Large intestine (tissue), 3 donors: ENCODE measurements around the gene C1QTNF2. TPM values are rescaled to one million over a fixed set of nuclear protein-coding genes. Genes with fewer than 3 reads are reported as not detected.

Experiments used
- DNase-seq, 2 donors: peaks; one replicate each; pipeline versions ENCODE4 v3.0.0 to v3.0.0-alpha.2; 2013
- H3K27ac ChIP-seq: one replicate; pipeline ENCODE4 v1.5.1; 2013; ENCODE audit warnings: low read length
- H3K27me3 ChIP-seq: 2 replicates; pipeline ENCODE4 v1.6.1; 2013; ENCODE audit warnings: low read length; ENCODE audit not compliant: control insufficient read depth, insufficient read depth
- H3K36me3 ChIP-seq: 2 replicates; pipeline ENCODE4 v1.6.1; 2013; ENCODE audit warnings: low read length; ENCODE audit not compliant: control insufficient read depth, insufficient read depth
- H3K4me1 ChIP-seq: one replicate; pipeline ENCODE4 v1.6.1; 2013; ENCODE audit warnings: low read length; ENCODE audit not compliant: control insufficient read depth, insufficient read depth
- H3K4me3 ChIP-seq: one replicate; pipeline ENCODE4 v1.5.1; 2013; ENCODE audit warnings: low read length
- H3K9me3 ChIP-seq: one replicate; pipeline ENCODE4 v1.6.1; 2013; ENCODE audit warnings: mild to moderate bottlenecking, low read depth, low read length, moderate library complexity; ENCODE audit not compliant: control insufficient read depth
- WGBS: methylation state at CpG from one replicate; pipeline ENCODE4 v1.1.5; 2013; ENCODE audit warnings: low lambda C conversion rate; ENCODE audit not compliant: insufficient coverage; 5-methylcytosine and 5-hydroxymethylcytosine counted together
- polyA plus RNA-seq: library from polyadenylated mRNA; unstranded; fragments of 120-200 nt; gene quantifications from one replicate; pipeline ENCODE4 v1.2.1, GENCODE V29; 2013

Gene C1QTNF2
- polyA plus RNA-seq, 1 donor = 3.1 TPM

DNA sequence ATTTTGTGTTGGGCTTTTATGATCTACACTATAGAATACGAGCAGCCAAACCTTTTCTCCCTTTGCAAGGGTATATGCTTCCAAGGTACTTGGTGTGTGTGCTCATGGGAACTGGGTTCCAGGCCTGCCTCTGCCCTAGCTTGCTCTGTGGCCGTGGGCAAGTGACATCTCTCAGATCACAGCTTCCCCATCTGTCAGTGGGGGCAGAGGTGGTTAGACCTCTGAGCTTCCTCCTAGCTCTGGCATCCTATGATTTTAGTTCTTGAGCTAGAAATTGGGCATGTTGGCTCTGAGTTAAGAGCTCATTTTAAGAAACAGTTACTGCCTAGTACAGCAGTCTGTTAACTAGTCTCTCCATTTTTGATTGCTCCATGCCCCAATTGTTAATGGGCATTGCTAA is 45.5 kb downstream of the C1QTNF2 start:
- no peaks in the 10 kb centered on the region for H3K27me3 ChIP-seq
- DNase-seq = no peak
- H3K9me3 ChIP-seq = no peaks in the 10 kb centered on the region
- H3K4me1 ChIP-seq = no peaks in the 10 kb centered on the region
- no peak overlapping the region for H3K27ac ChIP-seq
- no peak overlapping the region for H3K4me3 ChIP-seq
- WGBS = no CpG with 5 or more reads among the region's 2 CpGs
- no peaks in the 10 kb centered on the region for H3K36me3 ChIP-seq

GRCh38 chr5:160318409-160318808 is 52.0 kb downstream of the C1QTNF2 start:
- Histone ChIP-seq H3K27ac (no peak overlapping the region), H3K27me3 (no peaks in the 10 kb centered on the region)
- 100% methylated on average over 2 of the region's 4 CpGs for WGBS

GRCh38 chr5:160317434-160317833 is 53.0 kb downstream of the C1QTNF2 start:
- Histone ChIP-seq H3K27ac (no peak overlapping the region), H3K4me3 (no peak overlapping the region), H3K36me3 (no peaks in the 10 kb centered on the region), H3K27me3 (no peaks in the 10 kb centered on the region), H3K9me3 (no peaks in the 10 kb centered on the region), H3K4me1 (peaks cover 14% of the 10 kb centered on the region)
- WGBS = no CpG with 5 or more reads among the region's 5 CpGs
- peak in 1 of 2 donors; percentile 59 for DNase-seq

More at GRCh38 chr5:160318409-160318808, 52.0 kb downstream of the C1QTNF2 start:
- DNase-seq = no peak
- H3K4me3 ChIP-seq = no peak overlapping the region
- no peaks in the 10 kb centered on the region for H3K9me3 ChIP-seq
- peaks cover 9% of the 10 kb centered on the region for H3K4me1 ChIP-seq
- no peaks in the 10 kb centered on the region for H3K36me3 ChIP-seq

DNA sequence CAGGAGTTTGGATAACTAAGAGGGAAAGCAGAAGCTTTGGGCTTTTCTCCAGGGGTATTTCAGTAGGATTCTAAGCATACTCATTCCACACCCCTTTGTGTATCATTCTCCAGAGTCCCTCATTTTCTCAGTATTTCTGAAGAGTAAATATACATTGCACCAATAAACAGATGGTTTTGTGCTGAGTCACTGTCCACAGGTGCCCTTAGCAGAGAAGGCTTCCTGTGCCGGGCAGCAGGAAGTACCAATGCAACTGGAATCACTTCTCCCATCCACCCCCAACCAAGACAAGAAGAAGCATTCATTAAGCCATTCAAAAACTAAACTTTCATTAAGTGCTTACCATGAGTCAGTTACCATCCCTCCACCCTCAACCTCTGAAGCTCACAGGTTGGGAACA is 54.5 kb downstream of the C1QTNF2 start:
- Histone ChIP-seq H3K27me3 (no peaks in the 10 kb centered on the region), H3K36me3 (no peaks in the 10 kb centered on the region), H3K27ac (peak overlapping the region; percentile 50), H3K4me3 (no peak overlapping the region), H3K4me1 (peaks cover 15% of the 10 kb centered on the region), H3K9me3 (no peaks in the 10 kb centered on the region)
- WGBS = no CpG with 5 or more reads among the region's 1 CpG
- DNase-seq = peak; percentile 79 to 88

- no peak for DNase-seq
- Histone ChIP-seq H3K4me1 (peaks cover 18% of the 10 kb centered on the region), H3K27ac (peak overlapping the region; percentile 52), H3K4me3 (peak overlapping the region; percentile 86), H3K36me3 (peaks cover 12% of the 10 kb centered on the region), H3K27me3 (no peaks in the 10 kb centered on the region), H3K9me3 (no peaks in the 10 kb centered on the region)
- WGBS = 30% methylated on average over 5 of the region's 8 CpGs
These were observed 57.3 kb downstream of the C1QTNF2 start for GRCh38 chr5:160312960-160313727.

- DNase-seq = peak; percentile 49 to 84
- WGBS = 0% methylated on average over 5 of the region's 84 CpGs
- Histone ChIP-seq H3K9me3 (no peaks in the 10 kb centered on the region), H3K4me1 (peaks cover 26% of the 10 kb centered on the region), H3K27ac (peak within 1 kb of the TSS; percentile 57), H3K36me3 (peaks cover 18% of the 10 kb centered on the region), H3K4me3 (peak within 1 kb of the TSS; percentile 86), H3K27me3 (no peaks in the 10 kb centered on the region)
These were observed 58.1 kb downstream of the C1QTNF2 start, which contains the start of gene CCNJL for GRCh38 chr5:160312134-160312959. Gene CCNJL (minus strand): TSS chr5:160312564. CDS start chr5:160311923, 641 bp downstream.

DNA sequence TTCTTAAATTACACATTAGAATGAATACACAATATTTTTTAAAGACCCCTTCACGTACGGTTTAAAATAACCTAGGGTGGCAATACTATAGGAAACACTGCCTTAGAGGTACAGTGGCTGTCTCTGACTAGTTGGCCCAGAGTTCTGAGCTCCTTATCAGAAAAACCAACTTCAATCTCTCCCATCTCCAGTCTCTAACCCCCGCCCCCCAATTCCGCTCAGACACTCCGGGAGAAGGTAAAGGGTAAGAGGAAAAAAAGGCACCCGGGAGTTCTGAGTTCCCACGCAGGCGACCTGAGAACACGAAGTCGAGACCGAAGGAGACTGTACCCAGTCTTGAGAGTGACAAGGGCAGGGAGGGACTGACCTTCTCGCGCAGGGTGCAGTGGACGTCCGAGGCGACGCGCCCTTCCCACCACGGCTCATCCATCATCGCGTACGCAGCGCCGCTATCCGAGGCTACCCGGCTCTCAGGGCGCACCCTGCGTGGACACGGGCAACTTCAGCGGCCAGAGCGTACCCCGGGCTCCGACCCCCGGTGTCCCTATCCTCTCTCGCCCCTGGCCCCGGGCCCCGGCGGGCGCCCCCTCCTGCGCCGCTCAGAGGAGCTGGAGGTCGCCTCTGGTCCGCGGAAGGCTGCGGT is 58.8 kb downstream of the C1QTNF2 start:
- H3K36me3 ChIP-seq = peaks cover 18% of the 10 kb centered on the region
- DNase-seq = peak in 1 of 2 donors; percentile 49
- H3K27me3 ChIP-seq = no peaks in the 10 kb centered on the region
- no peaks in the 10 kb centered on the region for H3K9me3 ChIP-seq
- WGBS = no CpG with 5 or more reads among the region's 45 CpGs
- peak overlapping the region; percentile 86 for H3K4me3 ChIP-seq
- H3K4me1 ChIP-seq = peaks cover 32% of the 10 kb centered on the region
- peak overlapping the region; percentile 57 for H3K27ac ChIP-seq

DNA sequence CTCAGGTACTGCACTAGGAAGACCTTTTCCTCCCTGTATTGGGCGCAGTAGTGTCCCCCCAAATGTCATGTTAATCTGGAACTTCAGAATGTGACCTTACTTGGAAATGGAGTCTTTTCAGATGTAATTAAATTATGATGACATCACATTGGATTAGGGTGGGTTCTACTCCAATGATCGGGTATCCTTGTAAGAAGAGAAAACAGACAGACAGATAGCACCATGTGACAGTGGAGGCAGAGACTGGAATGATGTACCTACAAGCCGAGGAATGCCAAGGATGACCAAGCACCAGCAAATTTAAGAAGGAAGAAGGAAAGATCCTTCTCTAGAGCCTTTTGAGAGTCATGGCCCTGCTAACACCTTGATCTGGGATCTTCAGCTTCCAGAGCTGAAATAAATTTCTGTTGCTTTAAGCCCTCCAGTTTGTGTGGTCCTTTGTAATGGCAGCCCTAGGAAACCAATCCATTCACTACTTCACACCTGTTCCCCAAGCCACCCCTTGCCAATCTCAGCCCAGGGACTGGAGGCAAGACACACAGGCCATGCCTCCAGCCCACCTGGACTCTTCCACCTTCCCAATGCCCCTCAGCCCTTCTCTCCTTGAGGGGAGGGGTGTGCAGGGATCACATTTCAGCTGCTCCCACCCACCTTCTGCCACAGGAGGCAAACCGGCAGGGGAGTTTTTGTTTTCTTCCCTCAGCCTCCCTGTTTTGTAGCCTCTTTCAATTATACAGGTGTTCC is 59.7 kb downstream of the C1QTNF2 start:
- Histone ChIP-seq H3K27ac (no peak overlapping the region), H3K9me3 (no peaks in the 10 kb centered on the region), H3K36me3 (peaks cover 18% of the 10 kb centered on the region), H3K27me3 (no peaks in the 10 kb centered on the region), H3K4me3 (peak overlapping the region; percentile 86), H3K4me1 (peaks cover 33% of the 10 kb centered on the region)
- no peak for DNase-seq
- WGBS = no CpG with 5 or more reads among the region's 4 CpGs

DNA sequence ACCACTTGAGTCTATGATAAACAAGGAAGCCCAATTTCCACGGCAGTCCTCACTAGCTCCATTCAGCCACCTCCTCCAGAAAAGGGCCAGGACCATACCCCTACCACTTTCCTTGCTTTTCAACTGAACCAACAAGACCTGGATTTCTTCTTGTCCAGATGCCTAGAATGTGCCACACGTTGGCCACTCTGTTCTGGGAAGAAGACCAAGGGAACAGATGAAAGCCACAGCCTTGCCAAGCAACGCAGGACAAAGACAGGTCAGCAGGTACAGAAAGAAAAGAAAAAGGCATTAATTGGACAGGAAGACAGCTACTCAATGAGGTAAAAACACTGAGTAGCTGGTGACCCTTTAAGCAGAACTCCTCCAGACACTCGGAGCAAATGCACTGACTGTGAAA is 60.3 kb downstream of the C1QTNF2 start:
- no peaks in the 10 kb centered on the region for H3K27me3 ChIP-seq
- no peak for DNase-seq
- H3K9me3 ChIP-seq = no peaks in the 10 kb centered on the region
- no peak overlapping the region for H3K27ac ChIP-seq
- peaks cover 37% of the 10 kb centered on the region for H3K4me1 ChIP-seq
- H3K36me3 ChIP-seq = peaks cover 21% of the 10 kb centered on the region
- no peak overlapping the region for H3K4me3 ChIP-seq
- WGBS = no CpG with 5 or more reads among the region's 4 CpGs
